ENCODE data around the gene MPG. TPM values are rescaled to one million over a fixed set of nuclear protein-coding genes. Genes with fewer than 3 reads are reported as not detected.
"Not testable (repeated sequence)": the region's sequence is repeated elsewhere in the genome, so short reads cannot be mapped to it uniquely, and the experiment has no call there.

Gene MPG
- total RNA-seq, 1 donor from 2014 or later, result 42.5 TPM

GRCh38 chr16:119835-120491 lies 41.9 kb downstream of the MPG start:
- Histone ChIP-seq H3K36me3 (peaks cover 23% of the 10 kb centered on the region), H3K9me3 (no peaks in the 10 kb centered on the region), H3K4me1 (peaks cover 3% of the 10 kb centered on the region), H3K27ac (no peak overlapping the region), H3K27me3 (no peaks in the 10 kb centered on the region), H3K4me3 (no peak overlapping the region)
- intact Hi-C loops (cut with DNase I), result no loop called here
- TF ChIP-seq, protein P1, sequence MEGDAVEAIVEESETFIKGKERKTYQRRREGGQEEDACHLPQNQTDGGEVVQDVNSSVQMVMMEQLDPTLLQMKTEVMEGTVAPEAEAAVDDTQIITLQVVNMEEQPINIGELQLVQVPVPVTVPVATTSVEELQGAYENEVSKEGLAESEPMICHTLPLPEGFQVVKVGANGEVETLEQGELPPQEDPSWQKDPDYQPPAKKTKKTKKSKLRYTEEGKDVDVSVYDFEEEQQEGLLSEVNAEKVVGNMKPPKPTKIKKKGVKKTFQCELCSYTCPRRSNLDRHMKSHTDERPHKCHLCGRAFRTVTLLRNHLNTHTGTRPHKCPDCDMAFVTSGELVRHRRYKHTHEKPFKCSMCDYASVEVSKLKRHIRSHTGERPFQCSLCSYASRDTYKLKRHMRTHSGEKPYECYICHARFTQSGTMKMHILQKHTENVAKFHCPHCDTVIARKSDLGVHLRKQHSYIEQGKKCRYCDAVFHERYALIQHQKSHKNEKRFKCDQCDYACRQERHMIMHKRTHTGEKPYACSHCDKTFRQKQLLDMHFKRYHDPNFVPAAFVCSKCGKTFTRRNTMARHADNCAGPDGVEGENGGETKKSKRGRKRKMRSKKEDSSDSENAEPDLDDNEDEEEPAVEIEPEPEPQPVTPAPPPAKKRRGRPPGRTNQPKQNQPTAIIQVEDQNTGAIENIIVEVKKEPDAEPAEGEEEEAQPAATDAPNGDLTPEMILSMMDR (IDR thresholded peaks at IDR 0.05), result no peak
- DNase-seq (no peak), ATAC-seq (no peak)

DNA sequence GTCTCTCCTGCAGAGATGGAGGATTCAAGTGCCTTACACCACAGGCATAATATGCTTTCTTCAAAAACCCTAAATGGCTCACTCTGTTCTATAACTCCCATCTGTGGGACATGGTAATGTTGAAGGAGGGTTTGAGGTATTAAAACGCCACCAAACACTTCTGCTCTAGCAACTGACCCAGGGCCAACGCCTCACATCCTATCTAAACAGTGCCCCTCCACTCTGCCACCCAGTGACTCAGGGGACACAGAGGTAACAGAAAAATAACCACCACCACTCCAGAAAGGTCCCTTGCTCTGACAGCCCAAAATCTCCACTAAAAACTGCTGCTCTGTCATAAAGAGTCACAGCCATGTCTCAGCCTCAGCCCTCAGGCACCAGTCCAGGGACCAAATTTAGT lies 42.7 kb downstream of the MPG start:
- DNase-seq, result no peak
- Histone ChIP-seq H3K27ac (no peak overlapping the region), H3K4me3 (no peak overlapping the region), H3K4me1 (peaks cover 3% of the 10 kb centered on the region), H3K9me3 (no peaks in the 10 kb centered on the region), H3K27me3 (no peaks in the 10 kb centered on the region), H3K36me3 (peaks cover 23% of the 10 kb centered on the region)
- ATAC-seq, result no peak
- intact Hi-C loops (cut with DNase I), result no loop called here
- TF ChIP-seq, protein P1 (IDR thresholded peaks at IDR 0.05), result no peak

GRCh38 chr16:122361-122760 lies 44.3 kb downstream of the MPG start:
- intact Hi-C loops (cut with DNase I), result no loop called here
- peak overlapping the region; percentile 24 for H3K27ac ChIP-seq
- no peaks in the 10 kb centered on the region for H3K9me3 ChIP-seq
- H3K36me3 ChIP-seq, result peaks cover 13% of the 10 kb centered on the region
- DNase-seq (no peak), ATAC-seq (no peak)
- H3K4me1 ChIP-seq, result peaks cover 3% of the 10 kb centered on the region
- TF ChIP-seq, protein P1 (IDR thresholded peaks at IDR 0.05), result no peak
- no peaks in the 10 kb centered on the region for H3K27me3 ChIP-seq
- H3K4me3 ChIP-seq, result no peak overlapping the region

- intact Hi-C loops (cut with DNase I); DNase-seq; H3K27ac ChIP-seq; H3K9me3 ChIP-seq; ATAC-seq; H3K4me1 ChIP-seq; H3K27me3 ChIP-seq; H3K4me3 ChIP-seq: not testable (repeated sequence)
- H3K36me3 ChIP-seq, result peaks cover 13% of the 10 kb centered on the region
Observed at GRCh38 chr16:123558-124350, 45.7 kb downstream of the MPG start.

DNA sequence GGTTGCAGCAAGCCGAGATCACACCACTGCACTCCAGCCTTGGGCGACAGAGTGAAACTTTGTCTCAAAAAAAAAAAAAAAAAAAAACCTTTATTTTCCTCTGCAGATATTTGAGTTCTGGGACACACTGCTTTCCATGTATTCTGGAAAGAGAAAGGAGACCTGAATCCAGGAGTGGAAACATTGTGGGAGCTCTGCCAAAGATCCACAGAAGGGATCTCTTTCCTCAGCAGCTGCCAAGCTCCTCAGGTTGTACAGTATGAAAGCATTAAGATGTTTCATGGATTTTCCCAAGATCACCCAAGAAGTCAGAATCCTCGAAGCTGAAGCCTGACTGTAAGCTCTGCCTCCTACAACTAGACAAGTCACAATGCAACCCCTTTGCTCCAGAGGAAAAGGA lies 47.0 kb downstream of the MPG start:
- no peaks in the 10 kb centered on the region for H3K9me3 ChIP-seq
- intact Hi-C loops (cut with DNase I), result no loop called here
- no peak overlapping the region for H3K4me3 ChIP-seq
- no peak for DNase-seq
- H3K4me1 ChIP-seq, result no peaks in the 10 kb centered on the region
- no peak overlapping the region for H3K27ac ChIP-seq
- H3K27me3 ChIP-seq, result no peaks in the 10 kb centered on the region
- TF ChIP-seq, protein P1 (IDR thresholded peaks at IDR 0.05), result no peak
- ATAC-seq, result no peak
- peaks cover 13% of the 10 kb centered on the region for H3K36me3 ChIP-seq

DNA sequence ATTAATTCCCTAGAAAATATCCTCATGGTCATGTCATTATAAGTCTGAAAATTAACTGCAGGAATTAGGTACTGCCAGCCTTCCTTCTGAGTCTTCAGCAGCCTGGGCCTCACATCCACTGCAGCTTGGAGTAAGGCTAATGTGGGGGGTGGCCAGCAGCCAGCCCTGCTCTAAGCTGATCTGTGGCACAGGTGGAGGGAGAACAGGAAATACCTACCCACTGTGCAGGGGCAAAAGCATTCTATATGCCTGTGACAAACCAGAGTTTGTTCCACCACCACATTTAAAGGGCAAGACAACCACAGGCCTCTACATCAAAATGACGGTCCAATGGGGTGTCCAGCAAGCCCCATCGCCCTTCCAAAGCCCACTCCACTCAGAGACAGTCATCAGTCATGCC lies 51.0 kb downstream of the MPG start:
- TF ChIP-seq, protein P1 (IDR thresholded peaks at IDR 0.05), result no peak
- Histone ChIP-seq H3K27ac (no peak overlapping the region), H3K9me3 (no peaks in the 10 kb centered on the region), H3K4me3 (no peak overlapping the region), H3K36me3 (peaks cover 6% of the 10 kb centered on the region), H3K4me1 (no peaks in the 10 kb centered on the region), H3K27me3 (no peaks in the 10 kb centered on the region)
- intact Hi-C loops (cut with DNase I), result no loop called here
- ATAC-seq (no peak), DNase-seq (no peak)

All from upper lobe of right lung (tissue), 1 donor.